IPS-20b (cell line): ENCODE results near the gene TNFRSF13B.

ENCODE experiments used
- H3K27ac ChIP-seq: one replicate; pipeline ENCODE4 v1.5.1; 2013; ENCODE audit warnings: low read length
- H3K27me3 ChIP-seq: 2 replicates; pipeline ENCODE4 v1.6.1; 2013; ENCODE audit warnings: mild to moderate bottlenecking, low read length, inconsistent platforms; ENCODE audit not compliant: insufficient read depth
- H3K36me3 ChIP-seq: 2 replicates; pipeline ENCODE4 v1.6.1; 2013; ENCODE audit warnings: low read depth, mild to moderate bottlenecking, inconsistent platforms, low read length, moderate library complexity; ENCODE audit not compliant: insufficient read depth
- H3K4me1 ChIP-seq: 2 replicates; pipeline ENCODE4 v1.6.1; 2013; ENCODE audit warnings: mild to moderate bottlenecking, control low read depth, inconsistent platforms, low read length, moderate library complexity; ENCODE audit not compliant: insufficient read depth
- H3K4me3 ChIP-seq: 2 replicates; pipeline ENCODE4 v1.5.1; 2013; ENCODE audit warnings: mild to moderate bottlenecking, low read length, inconsistent platforms
- H3K9ac ChIP-seq: 2 replicates; pipeline ENCODE4 v1.6.1; 2013; ENCODE audit warnings: low read depth, mild to moderate bottlenecking, inconsistent platforms, low read length, moderate library complexity
- H3K9me3 ChIP-seq: 2 replicates; pipeline ENCODE4 v1.6.1; 2013; ENCODE audit warnings: mild to moderate bottlenecking, low read depth, low read length, inconsistent platforms; ENCODE audit not compliant: insufficient read depth

TNFRSF13B gene

GRCh38 chr17:16929757-16930520 is 42.0 kb downstream of the TNFRSF13B start:
- no peaks in the 10 kb centered on the region for H3K9me3 ChIP-seq
- no peaks in the 10 kb centered on the region for H3K36me3 ChIP-seq
- H3K4me1 ChIP-seq: no peaks in the 10 kb centered on the region
- no peaks in the 10 kb centered on the region for H3K27me3 ChIP-seq
- no peak overlapping the region for H3K9ac ChIP-seq
- no peak overlapping the region for H3K27ac ChIP-seq
- no peak overlapping the region for H3K4me3 ChIP-seq

- no peaks in the 10 kb centered on the region for H3K4me1 ChIP-seq
- no peaks in the 10 kb centered on the region for H3K9me3 ChIP-seq
- no peak overlapping the region for H3K9ac ChIP-seq
- H3K27ac ChIP-seq: no peak overlapping the region
- H3K36me3 ChIP-seq: no peaks in the 10 kb centered on the region
- no peaks in the 10 kb centered on the region for H3K27me3 ChIP-seq
- no peak overlapping the region for H3K4me3 ChIP-seq
Observed at GRCh38 chr17:16929035-16929680, 42.8 kb downstream of the TNFRSF13B start.

GRCh38 chr17:16928406-16929034 is 43.4 kb downstream of the TNFRSF13B start:
- no peak overlapping the region for H3K4me3 ChIP-seq
- no peaks in the 10 kb centered on the region for H3K4me1 ChIP-seq
- H3K9me3 ChIP-seq: no peaks in the 10 kb centered on the region
- no peak overlapping the region for H3K9ac ChIP-seq
- H3K36me3 ChIP-seq: no peaks in the 10 kb centered on the region
- H3K27me3 ChIP-seq: no peaks in the 10 kb centered on the region
- H3K27ac ChIP-seq: no peak overlapping the region

- H3K9ac ChIP-seq: no peak overlapping the region
- H3K9me3 ChIP-seq: no peaks in the 10 kb centered on the region
- H3K4me3 ChIP-seq: no peak overlapping the region
- no peaks in the 10 kb centered on the region for H3K27me3 ChIP-seq
- no peak overlapping the region for H3K27ac ChIP-seq
- no peaks in the 10 kb centered on the region for H3K36me3 ChIP-seq
- H3K4me1 ChIP-seq: no peaks in the 10 kb centered on the region
Observed at GRCh38 chr17:16927641-16928321, 44.1 kb downstream of the TNFRSF13B start.

- Histone ChIP-seq H3K9me3 (no peaks in the 10 kb centered on the region), H3K4me3 (no peak overlapping the region), H3K9ac (no peak overlapping the region), H3K27me3 (no peaks in the 10 kb centered on the region), H3K27ac (no peak overlapping the region), H3K36me3 (no peaks in the 10 kb centered on the region), H3K4me1 (no peaks in the 10 kb centered on the region)
Observed at GRCh38 chr17:16926571-16927451, 45.1 kb downstream of the TNFRSF13B start.

- Histone ChIP-seq H3K4me1 (no peaks in the 10 kb centered on the region), H3K9me3 (no peaks in the 10 kb centered on the region), H3K27me3 (no peaks in the 10 kb centered on the region), H3K36me3 (no peaks in the 10 kb centered on the region), H3K27ac (no peak overlapping the region), H3K9ac (no peak overlapping the region), H3K4me3 (no peak overlapping the region)
Observed at GRCh38 chr17:16926061-16926511, 45.8 kb downstream of the TNFRSF13B start.

- Histone ChIP-seq H3K27me3 (no peaks in the 10 kb centered on the region), H3K4me1 (no peaks in the 10 kb centered on the region), H3K27ac (no peak overlapping the region), H3K4me3 (no peak overlapping the region), H3K9me3 (no peaks in the 10 kb centered on the region), H3K36me3 (no peaks in the 10 kb centered on the region), H3K9ac (no peak overlapping the region)
Observed at GRCh38 chr17:16925461-16926060, 46.4 kb downstream of the TNFRSF13B start.

- Histone ChIP-seq H3K9me3 (no peaks in the 10 kb centered on the region), H3K4me1 (no peaks in the 10 kb centered on the region)
Observed at GRCh38 chr17:16924696-16925440, 47.0 kb downstream of the TNFRSF13B start.

GRCh38 chr17:16923904-16924695 is 47.8 kb downstream of the TNFRSF13B start:
- Histone ChIP-seq H3K27me3 (no peaks in the 10 kb centered on the region), H3K9me3 (no peaks in the 10 kb centered on the region), H3K9ac (no peak overlapping the region)

More at GRCh38 chr17:16924696-16925440, 47.0 kb downstream of the TNFRSF13B start:
- Histone ChIP-seq H3K27me3 (no peaks in the 10 kb centered on the region), H3K27ac (no peak overlapping the region), H3K36me3 (no peaks in the 10 kb centered on the region), H3K9ac (no peak overlapping the region), H3K4me3 (no peak overlapping the region)

More at GRCh38 chr17:16923904-16924695, 47.8 kb downstream of the TNFRSF13B start:
- no peaks in the 10 kb centered on the region for H3K36me3 ChIP-seq
- no peak overlapping the region for H3K4me3 ChIP-seq
- no peak overlapping the region for H3K27ac ChIP-seq
- no peaks in the 10 kb centered on the region for H3K4me1 ChIP-seq
